Activated CD4-positive, CD25-positive, alpha-beta regulatory T cell treated with anti-CD3 and anti-CD28 coated beads, Interleukin-2, amount 50 U/mL, for 16 hours (primary cell): ENCODE results near the gene PLPP3.

Experiments used
- DNase-seq: peaks from one replicate; pipeline ENCODE4 v3.0.0-alpha.2; 2020; ENCODE audit warnings: low read depth, low spot score

PLPP3 gene

GRCh38 chr1:56547977-56548376 is 31.4 kb downstream of the PLPP3 start:
- no peak for DNase-seq

- no peak for DNase-seq
Observed at GRCh38 chr1:56547473-56547872, 31.9 kb downstream of the PLPP3 start.

- no peak for DNase-seq
Observed at GRCh38 chr1:56545711-56546110, 33.7 kb downstream of the PLPP3 start.

GRCh38 chr1:56543783-56544612 is 35.4 kb downstream of the PLPP3 start:
- no peak for DNase-seq

GRCh38 chr1:56542651-56543050 is 36.7 kb downstream of the PLPP3 start:
- no peak for DNase-seq

- no peak for DNase-seq
Observed at GRCh38 chr1:56541408-56541807, 38.0 kb downstream of the PLPP3 start.

- no peak for DNase-seq
Observed at GRCh38 chr1:56540467-56540866, 38.9 kb downstream of the PLPP3 start.

GRCh38 chr1:56539520-56539931 is 39.8 kb downstream of the PLPP3 start:
- no peak for DNase-seq

GRCh38 chr1:56538532-56538931 is 40.8 kb downstream of the PLPP3 start:
- DNase-seq = no peak

- no peak for DNase-seq
Observed at GRCh38 chr1:56537660-56538059, 41.7 kb downstream of the PLPP3 start.

GRCh38 chr1:56535939-56536338 is 43.4 kb downstream of the PLPP3 start:
- no peak for DNase-seq

GRCh38 chr1:56535362-56535761 is 44.0 kb downstream of the PLPP3 start:
- no peak for DNase-seq

GRCh38 chr1:56534130-56534651 is 45.2 kb downstream of the PLPP3 start:
- no peak for DNase-seq

GRCh38 chr1:56533621-56534020 is 45.7 kb downstream of the PLPP3 start:
- DNase-seq = no peak

GRCh38 chr1:56533197-56533596 is 46.2 kb downstream of the PLPP3 start:
- DNase-seq = no peak

- no peak for DNase-seq
Observed at GRCh38 chr1:56532350-56532683, 47.0 kb downstream of the PLPP3 start.

- no peak for DNase-seq
Observed at GRCh38 chr1:56531624-56532349, 47.6 kb downstream of the PLPP3 start.

GRCh38 chr1:56529801-56530200 is 49.6 kb downstream of the PLPP3 start:
- DNase-seq = no peak

GRCh38 chr1:56527548-56528302 is 51.6 kb downstream of the PLPP3 start:
- no peak for DNase-seq

- no peak for DNase-seq
Observed at GRCh38 chr1:56526571-56527174, 52.7 kb downstream of the PLPP3 start.

- DNase-seq = no peak
Observed at GRCh38 chr1:56525489-56526041, 53.8 kb downstream of the PLPP3 start.
